ENCODE data around the gene OR2T4. TPM values are rescaled to one million over a fixed set of nuclear protein-coding genes. Genes with fewer than 3 reads are reported as not detected.

OR2T4 gene
- total and polyA plus RNA-seq, 3 donors from 2014 or later: not detected

GRCh38 chr1:248348475-248348874 lies 13.0 kb upstream of the OR2T4 start, which contains the start of gene OR14C36:
Gene OR14C36 (plus strand): TSS chr1:248348775. CDS start chr1:248348775, 0 bp downstream.
- Histone ChIP-seq H3K4me1 (no peaks in the 10 kb centered on the region), H3K36me3 (ENCODE audit: low read depth, missing control alignments) (no peaks in the 10 kb centered on the region), H3K9me3 (no peaks in the 10 kb centered on the region), H3K27ac (no peak within 1 kb of the TSS), H3K4me3 (no peak within 1 kb of the TSS), H3K27me3 (no peaks in the 10 kb centered on the region)
- 76 to 77% methylated on average over 4 of the region's 4 CpGs for WGBS, 2 donors
- TF ChIP-seq CTCF (IDR thresholded peaks at IDR 0.05) (no peak), POLR2A (IDR thresholded peaks at IDR 0.05) (no peak)
- intact Hi-C loops (cut with DNase I; ENCODE audit: low total_unique reads): no loop called here
- no peak for DNase-seq

GRCh38 chr1:248359415-248359814 lies 2.0 kb upstream of the OR2T4 start:
- Histone ChIP-seq H3K27ac (no peak overlapping the region), H3K4me3 (no peak overlapping the region), H3K9me3 (no peaks in the 10 kb centered on the region), H3K4me1 (no peaks in the 10 kb centered on the region), H3K27me3 (no peaks in the 10 kb centered on the region), H3K36me3 (ENCODE audit: low read depth, missing control alignments) (no peaks in the 10 kb centered on the region)
- whole genome bisulfite sequencing, 2 donors: 72 to 82% methylated on average over 3 of the region's 3 CpGs
- intact Hi-C loops (cut with DNase I; ENCODE audit: low total_unique reads): no loop called here
- DNase-seq: no peak
- TF ChIP-seq POLR2A (IDR thresholded peaks at IDR 0.05) (no peak), CTCF (IDR thresholded peaks at IDR 0.05) (no peak)

GRCh38 chr1:248366609-248367008 lies 5.1 kb downstream of the OR2T4 start:
- no peak overlapping the region for H3K4me3 ChIP-seq
- intact Hi-C loops (cut with DNase I; ENCODE audit: low total_unique reads): no loop called here
- H3K4me1 ChIP-seq: no peaks in the 10 kb centered on the region
- no peak for DNase-seq
- H3K9me3 ChIP-seq: no peaks in the 10 kb centered on the region
- H3K27me3 ChIP-seq: no peaks in the 10 kb centered on the region
- H3K27ac ChIP-seq: no peak overlapping the region
- TF ChIP-seq POLR2A (IDR thresholded peaks at IDR 0.05): no peak
- no peak for TF ChIP-seq CTCF (IDR thresholded peaks at IDR 0.05)
- no peaks in the 10 kb centered on the region for H3K36me3 ChIP-seq (ENCODE audit: low read depth, missing control alignments)

GRCh38 chr1:248372394-248372793 lies 10.9 kb downstream of the OR2T4 start:
- Histone ChIP-seq H3K36me3 (ENCODE audit: low read depth, missing control alignments) (no peaks in the 10 kb centered on the region), H3K27me3 (no peaks in the 10 kb centered on the region), H3K4me3 (no peak overlapping the region), H3K9me3 (no peaks in the 10 kb centered on the region), H3K4me1 (no peaks in the 10 kb centered on the region), H3K27ac (no peak overlapping the region)
- intact Hi-C loops (cut with DNase I; ENCODE audit: low total_unique reads): no loop called here
- WGBS, 2 donors: 70 to 85% methylated on average over 5 of the region's 5 CpGs
- TF ChIP-seq POLR2A (IDR thresholded peaks at IDR 0.05) (no peak), CTCF (IDR thresholded peaks at IDR 0.05) (no peak)
- no peak for DNase-seq

- WGBS, 2 donors: 78 to 84% methylated on average over 4 of the region's 4 CpGs
- Histone ChIP-seq H3K4me3 (no peak overlapping the region), H3K27ac (no peak overlapping the region), H3K27me3 (no peaks in the 10 kb centered on the region), H3K36me3 (ENCODE audit: low read depth, missing control alignments) (no peaks in the 10 kb centered on the region), H3K4me1 (no peaks in the 10 kb centered on the region), H3K9me3 (no peaks in the 10 kb centered on the region)
- no peak for DNase-seq
- intact Hi-C loops (cut with DNase I; ENCODE audit: low total_unique reads): no loop called here
- TF ChIP-seq POLR2A (IDR thresholded peaks at IDR 0.05) (no peak), CTCF (IDR thresholded peaks at IDR 0.05) (no peak)
These were observed 12.3 kb downstream of the OR2T4 start for GRCh38 chr1:248373761-248374160.
